Right renal cortex interstitium (tissue), 3 donors: Measurements from ENCODE around the gene ADCY5. TPM values are rescaled to one million over a fixed set of nuclear protein-coding genes. Genes with fewer than 3 reads are reported as not detected.

Experiments used
- DNase-seq, 3 donors: peaks; one replicate each; pipeline ENCODE4 v3.0.0-alpha.2; 2013; ENCODE audit warnings: low read depth in 3 of 3, low spot score in 2 of 3
- polyA plus RNA-seq, 3 donors: library from polyadenylated mRNA; unstranded; fragments of 120-200 nt; gene quantifications; one replicate each; pipeline ENCODE4 v1.2.1, GENCODE V29; 2013; ENCODE audit not compliant: insufficient read length in 3 of 3

The ADCY5 gene
- polyA plus RNA-seq, 3 donors, result 10.8 to 13.2 (median 12.7) TPM

DNA sequence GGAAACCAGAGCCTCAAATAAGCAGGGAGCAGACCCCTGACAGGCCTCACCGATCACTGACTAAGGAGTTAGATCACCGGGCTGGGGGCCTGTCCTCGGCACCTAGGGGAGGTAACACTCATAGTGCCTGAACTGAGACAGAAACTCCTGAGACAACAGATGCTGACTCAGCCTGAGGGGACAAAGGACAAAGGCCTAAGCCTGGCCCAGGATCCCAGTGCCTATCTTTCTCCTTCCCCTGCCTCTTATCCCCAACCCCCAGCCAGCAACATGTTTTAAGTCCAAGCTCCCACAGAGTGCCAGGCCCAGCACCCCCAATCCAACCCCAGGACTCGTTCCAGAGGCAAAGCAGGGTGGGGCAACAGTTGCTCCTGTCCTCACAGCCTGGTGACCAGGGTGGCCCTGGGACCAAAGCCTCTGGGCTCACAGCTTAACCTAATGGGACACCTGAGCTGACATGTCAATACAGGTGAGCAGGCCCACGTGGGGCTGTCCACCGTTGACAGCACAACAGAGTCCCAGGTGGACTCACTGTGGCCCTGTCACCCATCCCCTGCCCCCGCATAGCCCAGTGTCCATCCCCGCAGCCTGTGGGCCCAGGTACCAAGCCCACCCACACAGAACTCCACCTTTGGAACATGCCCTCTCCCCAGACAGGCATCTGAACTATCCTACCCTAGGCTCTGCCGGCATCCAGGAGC is 37.4 kb downstream of the ADCY5 start:
- DNase-seq, result no peak

- DNase-seq, result no peak
Observed at GRCh38 chr3:123410149-123410515, 38.8 kb downstream of the ADCY5 start.

- peak in 2 of 3 donors; percentile 53 to 72 for DNase-seq
Observed at GRCh38 chr3:123409443-123410148, 39.3 kb downstream of the ADCY5 start.

DNA sequence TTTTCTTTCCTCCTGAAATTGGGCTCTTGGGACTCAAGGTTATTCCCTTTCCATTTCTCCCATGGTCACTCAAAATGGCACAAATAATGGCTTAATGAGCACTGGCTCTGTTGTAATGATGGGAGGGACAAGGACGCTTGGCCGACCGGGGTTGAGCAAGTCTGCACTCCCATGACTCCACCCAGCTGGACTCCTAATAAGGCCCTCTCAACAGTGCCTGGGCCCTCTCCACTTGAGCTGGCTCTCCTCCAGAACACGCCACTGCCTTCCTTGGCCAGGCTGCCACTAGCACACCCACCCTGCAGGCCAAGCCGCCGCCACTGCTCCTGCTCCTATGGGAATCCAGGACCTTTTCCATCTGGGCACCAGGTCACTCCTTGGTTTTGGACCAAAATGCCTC is 42.3 kb downstream of the ADCY5 start:
- no peak for DNase-seq

DNA sequence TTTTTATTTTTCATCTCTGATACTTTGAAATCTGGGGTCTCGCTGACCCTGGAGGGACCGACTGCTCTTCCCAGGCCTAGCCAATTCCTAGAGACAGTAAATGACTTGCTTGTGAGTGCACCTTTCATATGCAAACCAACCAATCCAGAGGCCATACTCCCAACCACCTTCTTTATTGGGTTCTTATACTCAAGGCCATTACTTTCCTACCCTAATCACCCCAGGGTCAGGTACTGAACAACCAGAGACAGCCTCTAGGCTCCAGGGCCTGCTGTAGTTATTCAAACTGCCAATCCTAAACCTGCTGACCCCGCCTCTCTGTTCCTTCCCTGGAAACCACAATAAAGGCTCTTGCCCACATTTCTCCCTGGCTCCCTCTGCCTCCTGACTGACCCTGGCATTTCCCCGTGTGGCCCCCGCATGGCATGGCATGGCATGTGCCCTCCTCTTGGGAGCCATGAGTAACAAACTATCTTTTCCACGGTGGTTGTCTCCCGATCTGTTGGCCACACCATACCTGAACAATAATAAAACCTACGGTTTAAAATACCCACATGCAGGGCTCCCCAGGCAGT is 42.9 kb downstream of the ADCY5 start:
- no peak for DNase-seq

DNA sequence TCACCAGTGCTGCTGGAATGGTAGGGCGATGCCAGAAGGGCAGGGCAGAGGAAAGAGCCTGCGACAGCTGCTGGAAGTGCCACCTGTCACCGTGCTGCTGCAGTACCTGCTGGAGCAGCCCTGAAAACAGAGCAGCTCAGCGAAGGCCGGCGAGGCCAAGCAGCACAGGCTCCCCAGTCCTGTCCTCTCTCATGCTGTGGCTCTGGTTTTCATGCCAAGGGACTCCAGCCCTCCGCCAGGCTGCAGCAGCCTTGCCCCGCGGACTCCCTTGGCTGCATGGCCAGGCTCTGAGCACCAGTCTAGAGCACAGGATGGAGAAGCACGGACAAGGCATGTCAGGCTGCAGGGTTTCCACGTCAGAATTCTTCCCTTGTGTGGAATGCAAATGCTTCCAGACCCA is 43.9 kb downstream of the ADCY5 start:
- DNase-seq, result no peak

- DNase-seq, result no peak
Observed at GRCh38 chr3:123404391-123404790, 44.5 kb downstream of the ADCY5 start.

- DNase-seq, result no peak
Observed at GRCh38 chr3:123401836-123402530, 46.9 kb downstream of the ADCY5 start.

GRCh38 chr3:123400169-123400568 is 48.7 kb downstream of the ADCY5 start:
- DNase-seq, result no peak

DNA sequence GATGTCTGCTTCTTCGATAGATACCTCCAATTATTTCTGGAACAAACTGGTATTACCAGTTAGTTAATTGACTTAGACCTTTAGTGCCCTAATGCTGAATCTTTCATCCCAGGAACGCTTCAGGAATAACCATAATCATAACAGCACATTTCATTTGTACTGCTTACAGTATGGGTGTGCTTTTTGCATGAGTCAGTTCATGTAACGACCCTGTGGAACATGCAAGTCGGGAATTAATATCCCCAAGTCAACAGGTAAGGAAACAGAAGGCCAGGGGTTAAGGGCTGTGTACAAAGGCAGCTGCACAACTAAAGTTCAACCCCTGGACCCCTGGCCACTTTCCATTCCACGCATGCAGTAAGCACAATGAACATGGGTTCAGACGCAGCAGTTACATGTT is 49.2 kb downstream of the ADCY5 start:
- no peak for DNase-seq

- DNase-seq, result no peak
Observed at GRCh38 chr3:123397921-123398785, 50.7 kb downstream of the ADCY5 start.

- DNase-seq, result no peak
Observed at GRCh38 chr3:123397050-123397590, 51.8 kb downstream of the ADCY5 start.

- DNase-seq, result no peak
Observed at GRCh38 chr3:123396171-123397049, 52.5 kb downstream of the ADCY5 start.

GRCh38 chr3:123395235-123395634 is 53.7 kb downstream of the ADCY5 start:
- no peak for DNase-seq

DNA sequence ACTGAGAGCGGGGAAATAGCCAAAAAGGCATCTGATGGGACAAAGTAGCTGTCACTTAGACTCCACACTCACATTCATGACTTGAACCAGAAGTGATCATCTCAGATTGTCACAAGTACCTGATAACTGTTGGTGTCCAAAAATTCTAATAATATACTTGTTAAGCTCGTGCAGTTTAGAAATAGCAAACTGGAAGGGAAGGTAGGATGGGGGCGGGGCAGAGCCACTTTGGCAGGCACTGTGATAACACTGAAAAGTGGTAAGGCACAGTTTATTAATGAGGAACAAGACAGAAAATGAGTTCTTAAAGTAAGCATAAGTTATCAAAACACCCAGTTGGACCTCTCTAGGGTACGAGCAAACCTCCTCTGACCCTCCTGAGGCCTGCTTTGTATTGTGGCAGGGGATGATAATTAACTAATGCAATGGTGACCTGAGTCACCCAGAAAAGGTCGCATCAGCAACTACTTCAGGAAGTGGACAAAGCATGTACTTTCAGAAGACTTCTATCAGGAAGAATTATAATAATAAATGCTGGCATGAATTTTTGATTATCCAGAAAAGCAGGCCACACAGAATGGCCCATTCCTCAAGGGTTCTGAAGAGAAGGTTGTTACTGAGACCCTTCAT is 54.4 kb downstream of the ADCY5 start:
- DNase-seq, result no peak

DNA sequence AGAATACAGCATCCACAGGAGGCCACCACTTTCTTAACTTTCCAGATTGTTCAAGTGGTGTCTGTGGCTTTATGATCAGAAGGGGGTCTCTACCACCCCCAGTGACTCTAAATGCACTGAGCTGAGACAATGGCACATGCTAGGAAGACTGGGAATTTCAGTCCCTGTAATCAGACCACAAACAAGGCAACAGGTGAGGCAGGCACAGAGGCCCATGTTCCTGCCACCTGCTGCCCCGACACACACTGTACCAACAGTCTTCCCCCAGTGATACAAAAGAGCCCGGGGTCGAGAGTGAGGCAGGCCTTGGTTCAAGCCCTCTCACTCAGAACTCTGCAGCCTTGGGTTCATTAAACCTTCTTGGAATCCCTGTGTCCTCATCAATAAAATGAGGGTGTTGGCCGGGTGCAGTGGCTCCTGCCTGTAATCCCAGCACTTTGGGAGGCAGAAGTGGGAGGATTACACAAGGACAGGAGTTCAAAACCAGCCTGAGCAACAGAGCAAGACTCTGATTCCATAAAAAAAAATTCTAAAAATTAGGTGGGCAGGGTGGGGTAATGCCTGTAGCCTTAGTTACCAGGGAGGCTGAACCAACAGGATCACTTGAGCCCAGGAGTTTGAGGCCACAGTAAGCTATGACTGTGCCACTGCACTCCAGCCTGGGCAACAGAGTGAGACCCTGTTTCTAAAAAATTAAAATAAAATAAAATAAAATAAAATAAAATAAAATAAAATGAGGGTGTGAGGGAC is 55.8 kb downstream of the ADCY5 start:
- DNase-seq, result no peak

DNA sequence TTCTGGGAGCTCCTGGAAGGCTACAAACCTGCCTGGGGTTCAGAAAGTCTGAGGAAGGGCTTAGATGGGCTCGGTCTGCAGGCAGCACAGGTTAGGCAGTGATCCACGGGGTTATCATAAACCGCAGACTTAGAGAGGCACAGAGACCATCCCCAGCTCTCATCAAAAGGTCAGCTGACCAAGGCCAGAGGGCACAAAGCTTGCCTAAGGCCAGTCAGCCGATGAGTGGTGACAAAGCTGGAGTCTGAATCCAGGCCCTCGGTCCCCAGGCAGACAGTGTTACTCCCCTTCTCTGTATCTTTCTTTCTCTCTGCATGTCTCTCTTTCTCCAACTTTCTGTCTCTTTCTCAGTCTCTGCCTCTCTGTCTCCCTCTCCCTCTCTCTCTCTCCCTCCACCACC is 56.5 kb downstream of the ADCY5 start:
- DNase-seq, result no peak
